K562 (cell line): Measurements from ENCODE around the gene MLKL. TPM values are rescaled to one million over a fixed set of nuclear protein-coding genes. Genes with fewer than 3 reads are reported as not detected.

ENCODE experiments used
- ELF2 ChIP-seq: fragments of 250-450 bp; sonication (Bioruptor Pico); IDR thresholded peaks from 2 replicates; pipeline ENCODE4 v1.5.0; 2021; ENCODE audit warnings: mild to moderate bottlenecking
- ETV5 ChIP-seq: sonication (generic); formaldehyde crosslinking; IDR thresholded peaks from 2 replicates; pipeline ENCODE4 v1.4.0; 2020; ENCODE audit warnings: low read depth, mild to moderate bottlenecking, missing genetic modification reagents
- HDAC3 ChIP-seq: fragments of 450-650 bp; IDR thresholded peaks from 2 replicates; pipeline ENCODE4 v1.6.1; 2018; ENCODE audit warnings: borderline replicate concordance, mild to moderate bottlenecking, moderate library complexity; ENCODE audit not compliant: partially characterized antibody
- HMGN3 ChIP-seq: IDR thresholded peaks from 2 replicates; pipeline ENCODE4 v1.6.1; 2011; ENCODE audit warnings: borderline replicate concordance, low read depth, mild to moderate bottlenecking, mixed read lengths, low read length; ENCODE audit not compliant: insufficient read length; ENCODE audit errors: extremely low read depth
- IFI16 ChIP-seq: fragments of 250-450 bp; sonication (Bioruptor Pico); IDR thresholded peaks from 2 replicates; pipeline ENCODE4 v2.1.2; 2022; ENCODE audit warnings: mild to moderate bottlenecking, inconsistent platforms
- NFE2 ChIP-seq: IDR thresholded peaks from 2 replicates; pipeline ENCODE4 v1.6.1; 2014; ENCODE audit warnings: antibody characterized with exemption, low read depth
- SAP30 ChIP-seq: fragments of 200-600 bp; sonication (generic); IDR thresholded peaks from 2 replicates; pipeline ENCODE4 v1.6.1; 2012; ENCODE audit warnings: borderline replicate concordance, low read depth, mild to moderate bottlenecking, moderate library complexity, low read length, control low read depth, inconsistent platforms; ENCODE audit not compliant: insufficient read depth, poor library complexity, severe bottlenecking
- SIN3A ChIP-seq, 2 experiments: fragments of 150-350 bp in 1 of 2; IDR thresholded peaks; 2 replicates each; pipeline ENCODE4 v1.6.1; 2011 to 2016; ENCODE audit warnings: borderline replicate concordance in 2 of 2, low read depth in 2 of 2, low read length in 2 of 2, mild to moderate bottlenecking in 2 of 2, moderate library complexity in 2 of 2; ENCODE audit not compliant: control insufficient read depth in 1 of 2
- TGIF2 ChIP-seq: sonication (generic); formaldehyde crosslinking; IDR thresholded peaks from 2 replicates; pipeline ENCODE4 v1.8.1; 2022; ENCODE audit warnings: mild to moderate bottlenecking, missing genetic modification reagents, moderate library complexity
- TRIM24 ChIP-seq, 2 experiments: fragments of 450-650 bp; IDR thresholded peaks; 2 replicates each; pipeline ENCODE4 v1.6.1; 2016
- ZBTB7A ChIP-seq: IDR thresholded peaks from 2 replicates; pipeline ENCODE4 v1.6.1; 2011; ENCODE audit warnings: low read depth, mild to moderate bottlenecking, low read length, moderate library complexity, borderline replicate concordance; ENCODE audit not compliant: control insufficient read depth
- polyA plus RNA-seq, 8 experiments: library from polyadenylated mRNA; depleted of rRNA in 4 of 8; stranded (reverse) in 5 of 8; unstranded in 3 of 8; fragments of >200 nt; fragmentation: Nextera tagmentation in 2 of 8; fragmentation: Illumina TruSeq in 1 of 8; extraction: Ambion mirVana in 2 of 8; extraction: Trizol in 1 of 8; gene quantifications; 2 replicates each; pipeline versions ENCODE4 v1.2.1 to v1.2.3, GENCODE V29; 2011 to 2014; ENCODE audit warnings: inconsistent platforms in 1 of 8, missing spikeins in 1 of 8
- total RNA-seq, 7 experiments: library from RNA; depleted of rRNA in 6 of 7; stranded (reverse); fragments of >200 nt in 6 of 7; fragmentation: Illumina TruSeq in 2 of 7; extraction: Trizol in 2 of 7; gene quantifications; 2 replicates each; pipeline versions ENCODE4 v1.2.1 to v1.2.3, GENCODE V29; 2011 to 2021; ENCODE audit warnings: low replicate concordance in 1 of 7
- TF ChIP-seq, protein P1 (sequence below): sonication (generic); formaldehyde crosslinking; IDR thresholded peaks from 2 replicates; pipeline ENCODE4 v1.8.0; 2022; ENCODE audit warnings: mild to moderate bottlenecking, missing genetic modification reagents, borderline replicate concordance
- TF ChIP-seq, protein P2 (sequence below): fragments of 250-450 bp; sonication (Bioruptor Pico); IDR thresholded peaks from 2 replicates; pipeline ENCODE4 v1.9.0; 2021; ENCODE audit warnings: mild to moderate bottlenecking, inconsistent platforms
- TF ChIP-seq, protein P3 (sequence below), 2 experiments: fragments of 450-650 bp; formaldehyde crosslinking in 1 of 2; IDR thresholded peaks; 2 replicates each; pipeline versions ENCODE4 v1.4.0 to v1.6.1; 2014 to 2020; ENCODE audit warnings: mild to moderate bottlenecking in 2 of 2, borderline replicate concordance in 1 of 2, low read depth in 1 of 2

MLKL gene
- total and polyA plus RNA-seq, 9 of the 15 experiments (the other 6 are each of a cell fraction or from before 2014, with no cell fraction given), result 1.6 to 6.1 (median 4.8) TPM

DNA sequence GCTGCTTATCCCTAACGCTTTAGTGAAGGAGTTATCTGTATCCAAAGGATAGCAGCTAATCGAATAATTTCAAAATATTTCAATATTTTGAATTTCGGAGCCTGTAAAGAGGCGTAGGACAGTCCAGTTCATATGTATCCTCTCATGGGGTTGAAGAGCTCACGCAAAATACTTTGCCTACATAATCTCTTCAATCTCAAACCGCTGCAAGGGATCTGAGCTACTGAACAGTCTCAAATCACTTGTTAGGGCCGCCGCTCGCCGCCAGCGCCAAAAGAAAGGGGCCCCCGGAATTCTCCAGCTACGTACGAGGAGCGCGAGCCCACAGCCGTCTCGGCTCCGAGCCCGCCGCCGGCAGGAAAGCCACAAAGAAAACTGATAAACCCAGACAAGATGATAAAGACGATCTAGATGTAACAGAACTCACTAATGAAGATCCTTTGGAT, 33.4 kb downstream of the MLKL start (continued):
- TF ChIP-seq HMGN3 (no peak), SAP30 (no peak), NFE2 (no peak), SIN3A (IDR thresholded peaks at IDR 0.05; ENCODE audit: borderline replicate concordance in 2 of 2, control insufficient read depth in 1 of 2, low read depth in 2 of 2, low read length in 2 of 2) (no peak), HDAC3 (peak; percentile 26), ETV5 (CRISPR knock-in tag) (no peak), ELF2 (CRISPR knock-in tag) (no peak), IFI16 (CRISPR knock-in tag) (no peak), TGIF2 (no peak), ZBTB7A (no peak), TRIM24 (IDR thresholded peaks at IDR 0.05) (peak in 1 of 2 experiments; percentile 5; a peak in 1 of 4 replicates)
- TF ChIP-seq, protein P1, sequence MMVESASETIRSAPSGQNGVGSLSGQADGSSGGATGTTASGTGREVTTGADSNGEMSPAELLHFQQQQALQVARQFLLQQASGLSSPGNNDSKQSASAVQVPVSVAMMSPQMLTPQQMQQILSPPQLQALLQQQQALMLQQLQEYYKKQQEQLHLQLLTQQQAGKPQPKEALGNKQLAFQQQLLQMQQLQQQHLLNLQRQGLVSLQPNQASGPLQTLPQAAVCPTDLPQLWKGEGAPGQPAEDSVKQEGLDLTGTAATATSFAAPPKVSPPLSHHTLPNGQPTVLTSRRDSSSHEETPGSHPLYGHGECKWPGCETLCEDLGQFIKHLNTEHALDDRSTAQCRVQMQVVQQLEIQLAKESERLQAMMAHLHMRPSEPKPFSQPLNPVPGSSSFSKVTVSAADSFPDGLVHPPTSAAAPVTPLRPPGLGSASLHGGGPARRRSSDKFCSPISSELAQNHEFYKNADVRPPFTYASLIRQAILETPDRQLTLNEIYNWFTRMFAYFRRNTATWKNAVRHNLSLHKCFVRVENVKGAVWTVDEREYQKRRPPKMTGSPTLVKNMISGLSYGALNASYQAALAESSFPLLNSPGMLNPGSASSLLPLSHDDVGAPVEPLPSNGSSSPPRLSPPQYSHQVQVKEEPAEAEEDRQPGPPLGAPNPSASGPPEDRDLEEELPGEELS (CRISPR knock-in tag), result no peak
- TF ChIP-seq, protein P2, sequence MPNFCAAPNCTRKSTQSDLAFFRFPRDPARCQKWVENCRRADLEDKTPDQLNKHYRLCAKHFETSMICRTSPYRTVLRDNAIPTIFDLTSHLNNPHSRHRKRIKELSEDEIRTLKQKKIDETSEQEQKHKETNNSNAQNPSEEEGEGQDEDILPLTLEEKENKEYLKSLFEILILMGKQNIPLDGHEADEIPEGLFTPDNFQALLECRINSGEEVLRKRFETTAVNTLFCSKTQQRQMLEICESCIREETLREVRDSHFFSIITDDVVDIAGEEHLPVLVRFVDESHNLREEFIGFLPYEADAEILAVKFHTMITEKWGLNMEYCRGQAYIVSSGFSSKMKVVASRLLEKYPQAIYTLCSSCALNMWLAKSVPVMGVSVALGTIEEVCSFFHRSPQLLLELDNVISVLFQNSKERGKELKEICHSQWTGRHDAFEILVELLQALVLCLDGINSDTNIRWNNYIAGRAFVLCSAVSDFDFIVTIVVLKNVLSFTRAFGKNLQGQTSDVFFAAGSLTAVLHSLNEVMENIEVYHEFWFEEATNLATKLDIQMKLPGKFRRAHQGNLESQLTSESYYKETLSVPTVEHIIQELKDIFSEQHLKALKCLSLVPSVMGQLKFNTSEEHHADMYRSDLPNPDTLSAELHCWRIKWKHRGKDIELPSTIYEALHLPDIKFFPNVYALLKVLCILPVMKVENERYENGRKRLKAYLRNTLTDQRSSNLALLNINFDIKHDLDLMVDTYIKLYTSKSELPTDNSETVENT (CRISPR knock-in tag), result no peak
- TF ChIP-seq, protein P3, sequence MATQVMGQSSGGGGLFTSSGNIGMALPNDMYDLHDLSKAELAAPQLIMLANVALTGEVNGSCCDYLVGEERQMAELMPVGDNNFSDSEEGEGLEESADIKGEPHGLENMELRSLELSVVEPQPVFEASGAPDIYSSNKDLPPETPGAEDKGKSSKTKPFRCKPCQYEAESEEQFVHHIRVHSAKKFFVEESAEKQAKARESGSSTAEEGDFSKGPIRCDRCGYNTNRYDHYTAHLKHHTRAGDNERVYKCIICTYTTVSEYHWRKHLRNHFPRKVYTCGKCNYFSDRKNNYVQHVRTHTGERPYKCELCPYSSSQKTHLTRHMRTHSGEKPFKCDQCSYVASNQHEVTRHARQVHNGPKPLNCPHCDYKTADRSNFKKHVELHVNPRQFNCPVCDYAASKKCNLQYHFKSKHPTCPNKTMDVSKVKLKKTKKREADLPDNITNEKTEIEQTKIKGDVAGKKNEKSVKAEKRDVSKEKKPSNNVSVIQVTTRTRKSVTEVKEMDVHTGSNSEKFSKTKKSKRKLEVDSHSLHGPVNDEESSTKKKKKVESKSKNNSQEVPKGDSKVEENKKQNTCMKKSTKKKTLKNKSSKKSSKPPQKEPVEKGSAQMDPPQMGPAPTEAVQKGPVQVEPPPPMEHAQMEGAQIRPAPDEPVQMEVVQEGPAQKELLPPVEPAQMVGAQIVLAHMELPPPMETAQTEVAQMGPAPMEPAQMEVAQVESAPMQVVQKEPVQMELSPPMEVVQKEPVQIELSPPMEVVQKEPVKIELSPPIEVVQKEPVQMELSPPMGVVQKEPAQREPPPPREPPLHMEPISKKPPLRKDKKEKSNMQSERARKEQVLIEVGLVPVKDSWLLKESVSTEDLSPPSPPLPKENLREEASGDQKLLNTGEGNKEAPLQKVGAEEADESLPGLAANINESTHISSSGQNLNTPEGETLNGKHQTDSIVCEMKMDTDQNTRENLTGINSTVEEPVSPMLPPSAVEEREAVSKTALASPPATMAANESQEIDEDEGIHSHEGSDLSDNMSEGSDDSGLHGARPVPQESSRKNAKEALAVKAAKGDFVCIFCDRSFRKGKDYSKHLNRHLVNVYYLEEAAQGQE (IDR thresholded peaks at IDR 0.05; ENCODE audit: borderline replicate concordance), result no peak
- TF ChIP-seq, protein P3 (CRISPR knock-in tag; IDR thresholded peaks at IDR 0.05; ENCODE audit: low read depth), result no peak
